HepG2 (cell line): ENCODE results near the gene ADH4. TPM values are rescaled to one million over a fixed set of nuclear protein-coding genes. Genes with fewer than 3 reads are reported as not detected.

Experiments used
- CEBPG ChIP-seq: IDR thresholded peaks from 2 replicates; pipeline ENCODE4 v1.6.1; 2016
- DPF2 ChIP-seq: sonication (generic); formaldehyde crosslinking; IDR thresholded peaks from 2 replicates; pipeline ENCODE4 v1.4.0; 2020; ENCODE audit warnings: mild to moderate bottlenecking, low read depth, missing genetic modification reagents, borderline replicate concordance
- EED ChIP-seq: sonication (generic); formaldehyde crosslinking; IDR thresholded peaks from 2 replicates; pipeline ENCODE4 v1.5.0; 2020; ENCODE audit warnings: mild to moderate bottlenecking, missing genetic modification reagents
- FOXJ3 ChIP-seq: sonication (generic); formaldehyde crosslinking; IDR thresholded peaks from 2 replicates; pipeline ENCODE4 v1.4.0; 2020; ENCODE audit warnings: missing genetic modification reagents, mild to moderate bottlenecking, borderline replicate concordance
- HDAC6 ChIP-seq: fragments of 200-600 bp; sonication (generic); IDR thresholded peaks from 2 replicates; pipeline ENCODE4 v1.7.0; 2017; ENCODE audit warnings: mild to moderate bottlenecking, antibody characterized with exemption, low read length, low read depth
- JUN ChIP-seq: sonication (generic); formaldehyde crosslinking; IDR thresholded peaks from 2 replicates; pipeline ENCODE4 v1.4.0; 2020; ENCODE audit warnings: mild to moderate bottlenecking, missing genetic modification reagents
- MIER2 ChIP-seq: IDR thresholded peaks from 2 replicates; pipeline ENCODE4 v1.6.1; 2016; ENCODE audit warnings: missing biosample characterization, missing genetic modification reagents
- SOX5 ChIP-seq: IDR thresholded peaks from 2 replicates; pipeline ENCODE4 v1.6.1; 2016; ENCODE audit warnings: borderline replicate concordance
- SP2 ChIP-seq: sonication (generic); formaldehyde crosslinking; IDR thresholded peaks from 2 replicates; pipeline ENCODE4 v1.5.1; 2020; ENCODE audit warnings: mild to moderate bottlenecking, missing genetic modification reagents
- TFAP4 ChIP-seq: sonication (generic); IDR thresholded peaks from 2 replicates; pipeline ENCODE4 v1.6.1; 2016; ENCODE audit warnings: low read depth, borderline replicate concordance
- ZFP91 ChIP-seq: sonication (generic); formaldehyde crosslinking; IDR thresholded peaks from 2 replicates; pipeline ENCODE4 v1.9.0; 2022; ENCODE audit warnings: missing genetic modification reagents, mild to moderate bottlenecking, borderline replicate concordance
- ZHX2 ChIP-seq, 2 experiments: sonication (generic) in 1 of 2; formaldehyde crosslinking in 1 of 2; IDR thresholded peaks; 2 replicates each; pipeline versions ENCODE4 v1.6.1 to v1.9.0; 2014 to 2022; ENCODE audit warnings: antibody characterized with exemption in 1 of 2, borderline replicate concordance in 1 of 2, inconsistent platforms in 1 of 2, low read depth in 1 of 2, missing genetic modification reagents in 1 of 2
- ZNF20 ChIP-seq: sonication (generic); formaldehyde crosslinking; IDR thresholded peaks from 2 replicates; pipeline ENCODE4 v1.4.0; 2020; ENCODE audit warnings: mild to moderate bottlenecking, moderate library complexity, missing genetic modification reagents
- ZNF337 ChIP-seq: sonication (generic); formaldehyde crosslinking; IDR thresholded peaks from 2 replicates; pipeline ENCODE4 v1.5.1; 2020; ENCODE audit warnings: missing genetic modification reagents, low read depth, mild to moderate bottlenecking, borderline replicate concordance
- ZNF350 ChIP-seq: sonication (generic); formaldehyde crosslinking; IDR thresholded peaks from 2 replicates; pipeline ENCODE4 v1.4.0; 2020; ENCODE audit warnings: mild to moderate bottlenecking, low read depth, missing genetic modification reagents, borderline replicate concordance
- ZNF577 ChIP-seq: sonication (generic); formaldehyde crosslinking; IDR thresholded peaks from 2 replicates; pipeline ENCODE4 v1.4.0; 2020; ENCODE audit warnings: mild to moderate bottlenecking, low read depth, missing genetic modification reagents, borderline replicate concordance
- ZNF784 ChIP-seq: sonication (generic); formaldehyde crosslinking; IDR thresholded peaks from 2 replicates; pipeline ENCODE4 v1.5.1; 2020; ENCODE audit warnings: missing genetic modification reagents, mild to moderate bottlenecking, borderline replicate concordance
- ZNF800 ChIP-seq: sonication (generic); formaldehyde crosslinking; IDR thresholded peaks from 2 replicates; pipeline ENCODE4 v1.4.0; 2020; ENCODE audit warnings: missing genetic modification reagents
- polyA plus RNA-seq, 8 experiments: library from polyadenylated mRNA; depleted of rRNA in 3 of 8; stranded (reverse) in 7 of 8; unstranded in 1 of 8; fragments of >200 nt; fragmentation: Illumina TruSeq in 4 of 8; extraction: Trizol in 4 of 8; gene quantifications; 2 replicates each; pipeline versions ENCODE4 v1.2.1 to v1.2.3, GENCODE V29; 2011 to 2016; ENCODE audit warnings: low read depth in 4 of 8, missing spikeins in 1 of 8, mixed read lengths in 1 of 8; ENCODE audit not compliant: insufficient read depth in 1 of 8
- total RNA-seq, 5 experiments: library from RNA; depleted of rRNA; stranded (reverse); fragments of >200 nt; fragmentation: Illumina TruSeq; extraction: Trizol; gene quantifications; 2 replicates each; pipeline ENCODE4 v1.2.3, GENCODE V29; 2016; ENCODE audit warnings: low read depth in 1 of 5

ADH4 gene
- total and polyA plus RNA-seq, 2 of the 13 experiments (the other 11 are each of a cell fraction or from before 2014, with no cell fraction given), result 24.3 to 31.1 TPM

- TF ChIP-seq ZNF800 (CRISPR knock-in tag) (no peak), FOXJ3 (CRISPR knock-in tag) (peak; percentile 77; the same call in 1 of the 2 replicates), EED (CRISPR knock-in tag) (no peak), ZNF20 (CRISPR knock-in tag) (no peak), SOX5 (CRISPR knock-in tag) (peak; percentile 60), ZNF350 (CRISPR knock-in tag) (no peak), DPF2 (CRISPR knock-in tag) (no peak), CEBPG (peak; percentile 91), ZNF577 (CRISPR knock-in tag) (no peak), JUN (CRISPR knock-in tag) (no peak), SP2 (CRISPR knock-in tag) (no peak), HDAC6 (no peak), ZFP91 (no peak), ZNF337 (no peak), ZHX2 (IDR thresholded peaks at IDR 0.05; ENCODE audit: low read depth) (no peak), ZHX2 (CRISPR knock-in tag; IDR thresholded peaks at IDR 0.05; ENCODE audit: borderline replicate concordance) (no peak), ZNF784 (no peak), MIER2 (no peak), TFAP4 (peak; percentile 74)
These were observed at the start of gene ADH4 (continued) for GRCh38 chr4:99144070-99144469.
